Measurements from ENCODE around the gene SPRR2A.
"Not testable (repeated sequence)": the region's sequence is repeated elsewhere in the genome, so short reads cannot be mapped to it uniquely, and the experiment has no call there.

The SPRR2A gene

DNA sequence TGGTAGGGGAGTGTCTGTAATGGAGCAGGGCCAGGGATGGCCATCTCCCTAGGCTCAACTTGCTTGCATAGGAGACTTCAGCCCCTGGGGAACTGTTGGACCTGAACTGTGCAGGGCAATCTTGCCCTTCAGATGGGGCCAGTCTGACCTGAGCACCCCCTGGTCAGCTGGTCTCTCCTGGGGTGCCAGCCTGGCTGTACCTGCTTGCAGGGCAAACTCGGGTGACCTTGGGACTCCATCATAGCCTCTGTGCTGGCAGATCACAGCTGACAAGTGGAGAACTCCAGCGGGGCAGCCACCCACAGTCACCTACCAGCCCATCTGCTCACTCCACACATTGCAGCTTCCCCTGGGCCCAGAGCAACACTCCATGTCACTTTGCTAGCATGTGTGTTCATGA is 8.1 kb downstream of the SPRR2A start:
- Mint-ChIP-seq H3K27me3 (peaks cover 14% of the 10 kb centered on the region), H3K4me3 (no peak overlapping the region), H3K4me1 (ENCODE audit: low read depth) (no peaks in the 10 kb centered on the region), H3K27ac (no peak overlapping the region), H3K36me3 (ENCODE audit: low read depth) (no peaks in the 10 kb centered on the region), H3K9me3 (no peaks in the 10 kb centered on the region)
- intact Hi-C loops (cut with micrococcal nuclease), result no loop called here

GRCh38 chr1:153040950-153041631 is 16.2 kb downstream of the SPRR2A start, which contains the start of gene SPRR2D:
TSS of gene SPRR2D (minus strand) at chr1:153041120. CDS start at chr1:153040346, 774 bp downstream.
- H3K36me3 Mint-ChIP-seq (ENCODE audit: low read depth), result no peaks in the 10 kb centered on the region
- H3K4me3 Mint-ChIP-seq, result no peak within 1 kb of the TSS
- H3K9me3 Mint-ChIP-seq, result no peaks in the 10 kb centered on the region
- H3K27me3 Mint-ChIP-seq, result peaks cover 28% of the 10 kb centered on the region
- no peaks in the 10 kb centered on the region for H3K4me1 Mint-ChIP-seq (ENCODE audit: low read depth)
- H3K27ac Mint-ChIP-seq, result no peak within 1 kb of the TSS
- intact Hi-C loops (cut with micrococcal nuclease), result no loop called here

- H3K27me3 Mint-ChIP-seq, result peaks cover 20% of the 10 kb centered on the region
- no peak overlapping the region for H3K4me3 Mint-ChIP-seq
- no peak overlapping the region for H3K27ac Mint-ChIP-seq
- no peaks in the 10 kb centered on the region for H3K9me3 Mint-ChIP-seq
- intact Hi-C loops (cut with micrococcal nuclease), result no loop called here
- no peaks in the 10 kb centered on the region for H3K4me1 Mint-ChIP-seq (ENCODE audit: low read depth)
- H3K36me3 Mint-ChIP-seq (ENCODE audit: low read depth), result no peaks in the 10 kb centered on the region
Observed at GRCh38 chr1:153035211-153035610, 22.1 kb downstream of the SPRR2A start.

- Mint-ChIP-seq H3K27me3 (peaks cover 18% of the 10 kb centered on the region), H3K36me3 (ENCODE audit: low read depth) (no peaks in the 10 kb centered on the region), H3K4me3 (no peak overlapping the region), H3K9me3 (no peaks in the 10 kb centered on the region), H3K4me1 (ENCODE audit: low read depth) (no peaks in the 10 kb centered on the region), H3K27ac (no peak overlapping the region)
- intact Hi-C loops (cut with micrococcal nuclease), result no loop called here
Observed at GRCh38 chr1:153032677-153033308, 24.5 kb downstream of the SPRR2A start.

GRCh38 chr1:153032073-153032472 is 25.2 kb downstream of the SPRR2A start:
- Mint-ChIP-seq H3K36me3 (ENCODE audit: low read depth) (no peaks in the 10 kb centered on the region), H3K4me3 (no peak overlapping the region), H3K27ac (no peak overlapping the region), H3K9me3 (no peaks in the 10 kb centered on the region), H3K4me1 (ENCODE audit: low read depth) (no peaks in the 10 kb centered on the region), H3K27me3 (peaks cover 16% of the 10 kb centered on the region)
- intact Hi-C loops (cut with micrococcal nuclease), result no loop called here

DNA sequence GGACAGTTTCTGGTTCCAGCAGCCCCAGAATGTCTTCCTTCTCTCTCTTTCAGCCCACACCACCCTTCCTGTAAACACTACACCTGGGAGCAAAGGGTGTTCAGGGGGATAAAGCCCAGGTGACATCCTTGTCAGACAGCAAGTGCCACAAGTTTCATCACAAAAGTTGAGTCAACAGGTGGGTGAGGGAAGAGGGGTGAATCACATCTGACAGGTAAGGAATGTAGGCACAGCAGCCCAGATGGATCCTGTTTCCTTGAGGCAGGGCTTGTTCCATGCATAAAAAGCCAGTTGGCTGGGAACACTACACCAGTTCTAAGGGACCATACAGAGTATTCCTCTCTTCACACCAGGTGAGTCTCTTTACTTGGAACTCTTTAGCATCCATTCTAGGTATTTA is 26.4 kb downstream of the SPRR2A start, which contains the start of gene SPRR1B:
TSS of gene SPRR1B (plus strand) at position 309 of the 400 bp plus-strand sequence. CDS start 1,143 bp downstream, outside the sequence.
- intact Hi-C loops (cut with micrococcal nuclease), result no loop called here
- peaks cover 13% of the 10 kb centered on the region for H3K27me3 Mint-ChIP-seq

DNA sequence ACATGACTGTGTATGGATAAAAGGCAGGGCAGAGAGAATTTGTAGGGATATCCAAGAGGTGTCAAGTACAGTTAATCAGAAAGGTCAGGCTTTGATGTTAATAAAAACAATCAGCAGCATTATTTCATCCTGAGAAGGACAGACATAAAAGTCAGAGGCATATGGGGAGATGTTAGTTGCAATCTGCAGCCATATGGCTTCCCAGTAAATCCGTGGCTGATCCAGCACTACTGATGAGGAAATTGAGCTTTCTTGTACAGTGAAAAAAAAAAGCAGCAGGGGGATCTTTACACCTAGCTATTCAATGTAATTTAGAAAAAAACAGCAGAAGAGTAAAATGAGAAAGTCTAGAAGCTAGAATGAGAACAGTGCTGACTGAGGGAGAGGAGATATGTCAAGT is 28.5 kb downstream of the SPRR2A start:
- no peaks in the 10 kb centered on the region for H3K9me3 Mint-ChIP-seq
- H3K27me3 Mint-ChIP-seq, result peaks cover 11% of the 10 kb centered on the region
- H3K4me3 Mint-ChIP-seq, result no peak overlapping the region
- H3K4me1 Mint-ChIP-seq (ENCODE audit: low read depth), result no peaks in the 10 kb centered on the region
- H3K27ac Mint-ChIP-seq, result no peak overlapping the region
- H3K36me3 Mint-ChIP-seq (ENCODE audit: low read depth), result no peaks in the 10 kb centered on the region
- intact Hi-C loops (cut with micrococcal nuclease), result no loop called here

More for the DNA sequence above, 26.4 kb downstream of the SPRR2A start, which contains the start of gene SPRR1B:
- no peak within 1 kb of the TSS for H3K4me3 Mint-ChIP-seq
- H3K27ac Mint-ChIP-seq, result no peak within 1 kb of the TSS
- no peaks in the 10 kb centered on the region for H3K36me3 Mint-ChIP-seq (ENCODE audit: low read depth)
- H3K9me3 Mint-ChIP-seq, result no peaks in the 10 kb centered on the region
- no peaks in the 10 kb centered on the region for H3K4me1 Mint-ChIP-seq (ENCODE audit: low read depth)

GRCh38 chr1:153025797-153026196 is 31.5 kb downstream of the SPRR2A start:
- no peaks in the 10 kb centered on the region for H3K36me3 Mint-ChIP-seq (ENCODE audit: low read depth)
- intact Hi-C loops (cut with micrococcal nuclease), result no loop called here
- H3K4me3 Mint-ChIP-seq, result no peak overlapping the region
- H3K9me3 Mint-ChIP-seq, result no peaks in the 10 kb centered on the region
- no peak overlapping the region for H3K27ac Mint-ChIP-seq
- no peaks in the 10 kb centered on the region for H3K4me1 Mint-ChIP-seq (ENCODE audit: low read depth)
- peaks cover 10% of the 10 kb centered on the region for H3K27me3 Mint-ChIP-seq

GRCh38 chr1:153024413-153024812 is 32.9 kb downstream of the SPRR2A start:
- no peaks in the 10 kb centered on the region for H3K9me3 Mint-ChIP-seq
- H3K4me1 Mint-ChIP-seq (ENCODE audit: low read depth), result no peaks in the 10 kb centered on the region
- peaks cover 16% of the 10 kb centered on the region for H3K27me3 Mint-ChIP-seq
- no peak overlapping the region for H3K27ac Mint-ChIP-seq
- no peak overlapping the region for H3K4me3 Mint-ChIP-seq
- H3K36me3 Mint-ChIP-seq (ENCODE audit: low read depth), result no peaks in the 10 kb centered on the region
- intact Hi-C loops (cut with micrococcal nuclease), result no loop called here

DNA sequence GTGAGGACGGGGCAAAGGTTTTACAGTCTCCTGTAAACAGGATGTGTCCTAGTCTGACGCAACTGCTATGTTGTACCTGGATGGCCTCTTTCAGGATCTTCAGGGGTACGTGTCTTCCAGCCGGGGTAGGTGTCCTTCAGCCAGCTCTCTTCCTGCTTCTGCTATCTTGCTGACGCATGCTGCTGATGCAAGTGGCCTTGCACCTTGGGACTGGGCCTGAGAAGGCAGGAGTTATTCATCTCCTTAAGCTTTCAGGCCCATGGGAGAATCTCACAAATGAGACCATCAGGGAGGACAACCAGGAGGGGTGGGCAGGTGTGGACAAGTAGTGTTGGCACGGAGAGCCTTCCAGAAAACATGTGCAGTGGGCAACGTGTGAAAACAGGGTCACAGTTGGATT is 34.2 kb downstream of the SPRR2A start:
- Mint-ChIP-seq H3K27ac (no peak overlapping the region), H3K4me3 (no peak overlapping the region), H3K36me3 (ENCODE audit: low read depth) (no peaks in the 10 kb centered on the region), H3K4me1 (ENCODE audit: low read depth) (no peaks in the 10 kb centered on the region), H3K9me3 (no peaks in the 10 kb centered on the region), H3K27me3 (peaks cover 21% of the 10 kb centered on the region)
- intact Hi-C loops (cut with micrococcal nuclease), result no loop called here

DNA sequence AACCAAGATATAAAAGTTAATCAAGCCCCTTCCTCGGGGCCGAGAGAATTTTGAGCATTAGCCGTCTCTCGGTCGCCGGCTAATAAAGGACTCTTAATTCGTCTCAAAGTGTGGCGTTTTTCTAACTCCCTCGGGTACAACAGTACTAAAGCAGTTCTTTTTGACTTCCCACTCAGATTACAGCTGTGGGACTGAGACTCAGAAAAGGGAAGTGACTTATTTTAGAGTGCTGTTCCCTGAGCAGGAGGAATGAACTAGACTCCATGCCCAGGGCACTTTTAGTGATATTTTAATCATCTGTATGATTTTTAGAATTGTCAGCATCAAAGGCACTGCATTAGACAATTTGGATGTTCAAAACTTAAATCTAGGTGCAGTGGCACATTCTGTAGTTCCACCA is 35.0 kb downstream of the SPRR2A start:
- peaks cover 18% of the 10 kb centered on the region for H3K27me3 Mint-ChIP-seq
- H3K9me3 Mint-ChIP-seq; H3K27ac Mint-ChIP-seq; intact Hi-C loops (cut with micrococcal nuclease); H3K4me1 Mint-ChIP-seq (ENCODE audit: low read depth); H3K36me3 Mint-ChIP-seq (ENCODE audit: low read depth); H3K4me3 Mint-ChIP-seq: not testable (repeated sequence)

GRCh38 chr1:153021829-153022228 is 35.5 kb downstream of the SPRR2A start:
- H3K27me3 Mint-ChIP-seq, result peaks cover 18% of the 10 kb centered on the region
- H3K4me3 Mint-ChIP-seq; H3K9me3 Mint-ChIP-seq; H3K36me3 Mint-ChIP-seq (ENCODE audit: low read depth); H3K27ac Mint-ChIP-seq; intact Hi-C loops (cut with micrococcal nuclease); H3K4me1 Mint-ChIP-seq (ENCODE audit: low read depth): not testable (repeated sequence)

DNA sequence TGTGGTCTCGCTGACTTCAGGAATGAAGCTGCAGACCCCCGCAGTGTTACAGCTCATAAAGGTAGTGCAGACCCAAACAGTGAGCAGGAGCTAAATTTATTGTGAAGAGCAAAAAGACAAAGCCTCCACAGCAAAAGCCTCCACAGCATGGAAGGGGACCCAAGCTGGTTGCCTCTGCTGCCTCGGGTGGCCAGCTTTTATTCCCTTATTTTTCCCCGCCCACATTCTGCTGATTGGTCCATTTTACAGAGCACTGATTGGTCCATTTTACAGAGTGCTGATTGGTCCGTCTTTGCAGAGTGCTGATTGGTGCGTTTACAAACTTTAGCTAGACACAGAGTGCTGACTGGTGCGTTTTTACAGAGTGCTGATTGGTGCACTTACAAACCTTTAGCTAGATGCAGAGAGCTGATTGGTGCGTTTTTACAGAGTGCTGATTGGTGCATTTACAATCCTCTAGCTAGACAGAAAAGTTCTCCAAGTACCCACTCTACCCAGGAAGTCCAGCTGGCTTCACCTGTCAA is 46.0 kb downstream of the SPRR2A start:
- H3K9me3 Mint-ChIP-seq; H3K27me3 Mint-ChIP-seq; H3K27ac Mint-ChIP-seq; intact Hi-C loops (cut with micrococcal nuclease); H3K4me3 Mint-ChIP-seq; H3K4me1 Mint-ChIP-seq (ENCODE audit: low read depth); H3K36me3 Mint-ChIP-seq (ENCODE audit: low read depth): not testable (repeated sequence)

Data from dendritic cell treated with granulocyte-macrophage colony-stimulating factor and Interleukin-4, amounts not matched to agents 40 ng/mL and 50 ng/mL, for 4 days (primary cell).